Natural killer cell (primary cell): ENCODE measurements around the gene FNDC3B. TPM values are rescaled to one million over a fixed set of nuclear protein-coding genes. Genes with fewer than 3 reads are reported as not detected.

Experiments
- ATAC-seq, 3 donors: fragments of 150-1000 bp in 2 of 3; fragments of 200-7000 bp in 1 of 3; cut with Tn5 transposase; 1 replicate in 1 of 3; 2 replicates in 2 of 3; pipeline ENCODE4 v1.10.0; 2021; ENCODE audit warnings: mild to moderate bottlenecking in 2 of 3, moderate library complexity in 2 of 3
- DNase-seq, 2 donors: peaks; one replicate each; pipeline versions ENCODE4 v3.0.0 to v3.0.0-alpha.2; 2013 to 2021; ENCODE audit warnings: mixed read lengths in 1 of 2
- H3K27ac ChIP-seq: one replicate; pipeline ENCODE4 v1.5.1; 2013; ENCODE audit warnings: mild to moderate bottlenecking, low read length
- H3K27me3 ChIP-seq: one replicate; pipeline ENCODE4 v1.6.1; 2013; ENCODE audit warnings: low read length; ENCODE audit not compliant: control insufficient read depth, insufficient read depth
- H3K36me3 ChIP-seq: one replicate; pipeline ENCODE4 v1.6.1; 2013; ENCODE audit warnings: low read length; ENCODE audit not compliant: control insufficient read depth, insufficient read depth
- H3K4me1 ChIP-seq: one replicate; pipeline ENCODE4 v1.6.1; 2013; ENCODE audit warnings: low read length; ENCODE audit not compliant: control insufficient read depth, insufficient read depth
- H3K4me3 ChIP-seq: one replicate; pipeline ENCODE4 v1.5.1; 2013; ENCODE audit warnings: low read length
- H3K9me3 ChIP-seq: one replicate; pipeline ENCODE4 v1.6.1; 2013; ENCODE audit warnings: low read length; ENCODE audit not compliant: control insufficient read depth, insufficient read depth
- H3K27ac Mint-ChIP-seq, 2 donors: one replicate each; pipeline ENCODE4 v1.8.0; 2022; ENCODE audit warnings: mild to moderate bottlenecking in 2 of 2, mixed read lengths in 2 of 2, moderate library complexity in 1 of 2
- H3K27me3 Mint-ChIP-seq, 2 donors: one replicate each; pipeline ENCODE4 v1.8.0; 2022; ENCODE audit warnings: low read depth in 2 of 2, mixed read lengths in 2 of 2
- H3K36me3 Mint-ChIP-seq: one replicate; pipeline ENCODE4 v1.8.0; 2022; ENCODE audit warnings: mixed read lengths
- H3K4me1 Mint-ChIP-seq, 2 donors: one replicate each; pipeline ENCODE4 v1.8.0; 2022; ENCODE audit warnings: mixed read lengths in 2 of 2
- H3K4me3 Mint-ChIP-seq: one replicate; pipeline ENCODE4 v1.8.0; 2022; ENCODE audit warnings: mild to moderate bottlenecking, moderate library complexity, mixed read lengths
- H3K9me3 Mint-ChIP-seq, 2 donors: one replicate each; pipeline ENCODE4 v1.8.0; 2022; ENCODE audit warnings: mixed read lengths in 2 of 2
- CTCF ChIP-seq: fragments of 200-600 bp; IDR thresholded peaks from one replicate; pipeline ENCODE4 v1.8.0; 2022; ENCODE audit warnings: antibody characterized with exemption
- WGBS: methylation state at CpG from one replicate; pipeline ENCODE4 v1.1.7; 2013; ENCODE audit warnings: missing lambda C conversion rate; ENCODE audit not compliant: insufficient coverage; 5-methylcytosine and 5-hydroxymethylcytosine counted together
- intact Hi-C: fragments of 100-400 bp; cut with micrococcal nuclease; formaldehyde crosslinking; loops from one replicate; pipeline ENCODE4 v1.14.2; 2022
- total RNA-seq, 4 donors: library from RNA; stranded (reverse); fragments of 120-200 nt in 1 of 4; gene quantifications; one replicate each; pipeline versions ENCODE4 v1.2.3 to v1.2.4, GENCODE V29; 2013 to 2022

Gene FNDC3B
- total RNA-seq, 3 donors from 2014 or later (not counting 1 experiment from before 2014, with no cell fraction given), result 154 to 214 (median 206) TPM

DNA sequence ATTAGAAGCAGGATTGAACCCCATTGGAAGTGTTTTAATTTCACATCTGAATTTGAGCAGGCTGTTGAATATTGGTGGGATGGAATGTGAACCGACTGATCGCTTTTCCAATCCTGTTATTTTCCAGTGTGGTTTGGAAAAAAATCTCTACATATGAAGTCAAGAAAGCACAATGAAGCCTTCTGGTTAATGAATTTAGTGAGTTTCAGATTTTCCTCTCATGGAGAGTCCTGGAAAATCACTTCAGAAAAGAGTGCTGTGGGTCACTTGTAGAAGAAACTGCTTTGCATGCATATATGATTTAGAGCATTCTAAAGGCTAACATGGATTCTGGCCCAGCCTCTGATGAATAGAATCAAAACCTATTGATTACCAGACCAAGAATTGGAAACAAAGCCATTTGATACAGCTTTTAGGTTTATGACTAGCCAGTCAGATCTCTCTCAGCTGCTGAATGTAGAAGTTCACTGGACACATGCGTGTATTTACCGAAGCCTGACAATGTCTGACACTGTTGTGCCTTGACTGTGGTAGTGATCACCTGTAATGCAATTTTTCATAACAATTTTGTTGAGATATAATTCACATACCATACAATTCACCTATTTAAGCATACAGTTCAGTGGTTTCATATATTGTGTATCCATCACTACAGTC is 121.9 kb downstream of the FNDC3B start:
- Mint-ChIP-seq H3K27ac (peak overlapping the region; percentile 35 to 88), H3K4me3 (no peak overlapping the region), H3K9me3 (no peaks in the 10 kb centered on the region), H3K36me3 (no peaks in the 10 kb centered on the region), H3K27me3 (no peaks in the 10 kb centered on the region), H3K4me1 (peaks cover 49 to 74% of the 10 kb centered on the region in 2 donors)
- Histone ChIP-seq H3K9me3 (no peaks in the 10 kb centered on the region), H3K4me3 (no peak overlapping the region), H3K4me1 (peaks cover 8% of the 10 kb centered on the region), H3K36me3 (no peaks in the 10 kb centered on the region), H3K27me3 (no peaks in the 10 kb centered on the region), H3K27ac (no peak overlapping the region)
- no peak for ATAC-seq
- 100% methylated on average over 4 of the region's 4 CpGs for WGBS
- DNase-seq, result no peak
- TF ChIP-seq CTCF, result no peak
- intact Hi-C loops, result no loop called here

- no peaks in the 10 kb centered on the region for H3K9me3 Mint-ChIP-seq
- DNase-seq (no peak), ATAC-seq (no peak)
- H3K36me3 ChIP-seq, result no peaks in the 10 kb centered on the region
- H3K4me1 ChIP-seq, result peaks cover 8% of the 10 kb centered on the region
- H3K4me3 ChIP-seq, result no peak overlapping the region
- H3K9me3 ChIP-seq, result no peaks in the 10 kb centered on the region
- intact Hi-C loops, result no loop called here
- 95% methylated on average over 9 of the region's 9 CpGs for WGBS
- H3K4me1 Mint-ChIP-seq, result peaks cover 49 to 68% of the 10 kb centered on the region in 2 donors
- H3K27ac Mint-ChIP-seq, result peak overlapping the region; percentile 35 to 88
- no peak for TF ChIP-seq CTCF
- H3K27me3 Mint-ChIP-seq, result no peaks in the 10 kb centered on the region
- H3K4me3 Mint-ChIP-seq, result no peak overlapping the region
- no peaks in the 10 kb centered on the region for H3K27me3 ChIP-seq
- no peak overlapping the region for H3K27ac ChIP-seq
- H3K36me3 Mint-ChIP-seq, result no peaks in the 10 kb centered on the region
These were observed 122.6 kb downstream of the FNDC3B start for GRCh38 chr3:172161959-172162358.

DNA sequence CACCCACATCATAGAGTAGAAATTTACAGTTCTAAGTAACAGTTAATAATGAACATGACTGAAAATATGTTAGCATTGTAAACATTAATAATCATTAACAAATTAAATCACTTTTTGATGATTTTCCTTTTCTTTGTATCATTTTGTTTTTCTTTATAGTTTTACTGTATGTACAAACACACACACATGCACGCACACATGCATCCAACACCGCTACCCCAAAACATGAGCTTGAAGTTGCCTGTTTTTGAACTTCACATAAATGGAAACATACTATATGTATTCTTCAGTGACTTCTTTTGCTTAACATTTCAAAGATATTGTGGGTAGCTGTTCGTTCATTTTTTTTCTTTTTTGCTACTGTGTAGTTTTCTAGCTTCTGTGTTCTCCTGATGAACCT is 123.9 kb downstream of the FNDC3B start:
- ATAC-seq, result no peak

More for the DNA sequence above, 123.9 kb downstream of the FNDC3B start:
- Histone ChIP-seq H3K4me1 (peaks cover 8% of the 10 kb centered on the region), H3K27ac (no peak overlapping the region), H3K36me3 (no peaks in the 10 kb centered on the region), H3K4me3 (no peak overlapping the region), H3K27me3 (no peaks in the 10 kb centered on the region), H3K9me3 (no peaks in the 10 kb centered on the region)
- no peaks in the 10 kb centered on the region for H3K36me3 Mint-ChIP-seq
- no peak for TF ChIP-seq CTCF
- peak overlapping the region in 1 of 2 donors; percentile 64 for H3K27ac Mint-ChIP-seq
- no peaks in the 10 kb centered on the region for H3K27me3 Mint-ChIP-seq
- no peak for DNase-seq
- H3K4me3 Mint-ChIP-seq, result no peak overlapping the region
- WGBS, result 96% methylated on average over 3 of the region's 3 CpGs
- no peaks in the 10 kb centered on the region for H3K9me3 Mint-ChIP-seq
- peaks cover 51 to 69% of the 10 kb centered on the region in 2 donors for H3K4me1 Mint-ChIP-seq
- intact Hi-C loops, result no loop called here
